Liver (tissue), 3 donors: ENCODE results near the gene FNDC1.

ENCODE experiments used
- FOXA1 ChIP-seq: IDR thresholded peaks from 2 replicates; pipeline ENCODE4 v1.6.1; 2016; ENCODE audit warnings: antibody characterized with exemption
- HNF4G ChIP-seq: IDR thresholded peaks from 2 replicates; pipeline ENCODE4 v1.6.1; 2016; ENCODE audit warnings: antibody characterized with exemption
- JUND ChIP-seq, 2 donors: IDR thresholded peaks; 2 replicates each; pipeline ENCODE4 v1.6.1; 2016; ENCODE audit warnings: antibody characterized with exemption in 2 of 2
- RAD21 ChIP-seq, 2 donors: IDR thresholded peaks; 2 replicates each; pipeline ENCODE4 v1.6.1; 2016; ENCODE audit warnings: antibody characterized with exemption in 2 of 2, mild to moderate bottlenecking in 2 of 2
- SP1 ChIP-seq: IDR thresholded peaks from 2 replicates; pipeline ENCODE4 v1.6.1; 2018; ENCODE audit warnings: antibody characterized with exemption, mild to moderate bottlenecking
- TAF1 ChIP-seq: conservative IDR thresholded peaks from 2 replicates; pipeline ENCODE4 v1.6.1; 2016; ENCODE audit warnings: antibody characterized with exemption, mild to moderate bottlenecking
- TF ChIP-seq, protein P1 (sequence below): fragments of 150-350 bp; IDR thresholded peaks from 2 replicates; pipeline ENCODE4 v1.5.1; 2017; ENCODE audit warnings: improper control_type of control experiment, low read depth, low read length; ENCODE audit not compliant: missing input control
- donor health status: healthy.
- donor health status: healthy.

DNA sequence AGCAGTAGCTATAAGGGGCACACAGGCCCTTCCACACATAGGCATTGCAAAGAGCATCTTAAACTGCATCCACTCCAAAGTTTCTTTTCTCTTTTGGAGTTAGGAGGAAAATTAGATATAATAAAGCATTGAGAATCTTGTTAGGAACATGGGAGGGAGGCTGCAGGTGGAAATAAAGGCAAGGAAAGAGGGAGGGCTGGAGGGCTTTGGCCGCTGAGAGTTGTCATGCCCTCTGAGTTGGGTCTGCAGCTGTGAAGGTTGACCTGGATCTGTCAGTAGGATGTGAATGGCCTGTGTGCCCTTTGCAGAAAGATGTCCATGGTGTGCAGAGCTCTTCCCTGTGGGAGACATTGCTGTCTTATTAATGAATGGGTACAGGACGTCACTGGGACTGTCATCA, 134.0 kb downstream of the FNDC1 start:
- TF ChIP-seq TAF1 (no peak), JUND (IDR thresholded peaks at IDR 0.05) (no peak), FOXA1 (no peak), RAD21 (IDR thresholded peaks at IDR 0.05) (no peak), SP1 (no peak), HNF4G (no peak)
- TF ChIP-seq, protein P1, sequence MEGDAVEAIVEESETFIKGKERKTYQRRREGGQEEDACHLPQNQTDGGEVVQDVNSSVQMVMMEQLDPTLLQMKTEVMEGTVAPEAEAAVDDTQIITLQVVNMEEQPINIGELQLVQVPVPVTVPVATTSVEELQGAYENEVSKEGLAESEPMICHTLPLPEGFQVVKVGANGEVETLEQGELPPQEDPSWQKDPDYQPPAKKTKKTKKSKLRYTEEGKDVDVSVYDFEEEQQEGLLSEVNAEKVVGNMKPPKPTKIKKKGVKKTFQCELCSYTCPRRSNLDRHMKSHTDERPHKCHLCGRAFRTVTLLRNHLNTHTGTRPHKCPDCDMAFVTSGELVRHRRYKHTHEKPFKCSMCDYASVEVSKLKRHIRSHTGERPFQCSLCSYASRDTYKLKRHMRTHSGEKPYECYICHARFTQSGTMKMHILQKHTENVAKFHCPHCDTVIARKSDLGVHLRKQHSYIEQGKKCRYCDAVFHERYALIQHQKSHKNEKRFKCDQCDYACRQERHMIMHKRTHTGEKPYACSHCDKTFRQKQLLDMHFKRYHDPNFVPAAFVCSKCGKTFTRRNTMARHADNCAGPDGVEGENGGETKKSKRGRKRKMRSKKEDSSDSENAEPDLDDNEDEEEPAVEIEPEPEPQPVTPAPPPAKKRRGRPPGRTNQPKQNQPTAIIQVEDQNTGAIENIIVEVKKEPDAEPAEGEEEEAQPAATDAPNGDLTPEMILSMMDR: no peak
